GM19468 (cell line): ENCODE results near the gene SPSB1.

Source experiments
- ATAC-seq: cut with Tn5 transposase; IDR thresholded peaks from one replicate; pipeline ENCODE4 v1.9.1; 2021; ENCODE audit warnings: mild to moderate bottlenecking, moderate library complexity, moderate number of reproducible peaks; ENCODE audit not compliant: unreplicated experiment; ENCODE audit errors: extremely low read depth

SPSB1 gene

DNA sequence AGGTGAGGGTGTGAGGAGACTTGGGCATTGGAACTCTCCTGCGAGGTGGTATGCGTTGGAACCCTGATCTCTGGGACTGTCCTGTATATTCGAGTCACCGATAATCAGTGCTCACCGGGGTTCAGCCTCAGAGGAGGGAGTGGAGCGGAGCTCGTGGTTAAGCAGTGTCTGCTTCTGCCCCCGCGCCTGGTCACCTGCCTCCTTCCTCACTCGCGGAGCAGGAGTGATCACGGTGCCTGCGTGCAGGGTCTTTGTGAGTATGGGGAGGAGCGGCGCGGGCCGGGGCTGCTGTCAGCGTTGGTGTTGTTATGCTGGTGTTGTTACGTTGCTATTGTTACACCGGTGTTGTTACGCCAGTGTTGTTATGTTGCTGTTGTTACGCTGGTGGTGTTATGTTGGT, 34.8 kb upstream of the SPSB1 start:
- ATAC-seq: no peak

GRCh38 chr1:9258629-9259028, 34.1 kb upstream of the SPSB1 start:
- no peak for ATAC-seq

- ATAC-seq: no peak
Measured at GRCh38 chr1:9260059-9260766, 32.5 kb upstream of the SPSB1 start.

DNA sequence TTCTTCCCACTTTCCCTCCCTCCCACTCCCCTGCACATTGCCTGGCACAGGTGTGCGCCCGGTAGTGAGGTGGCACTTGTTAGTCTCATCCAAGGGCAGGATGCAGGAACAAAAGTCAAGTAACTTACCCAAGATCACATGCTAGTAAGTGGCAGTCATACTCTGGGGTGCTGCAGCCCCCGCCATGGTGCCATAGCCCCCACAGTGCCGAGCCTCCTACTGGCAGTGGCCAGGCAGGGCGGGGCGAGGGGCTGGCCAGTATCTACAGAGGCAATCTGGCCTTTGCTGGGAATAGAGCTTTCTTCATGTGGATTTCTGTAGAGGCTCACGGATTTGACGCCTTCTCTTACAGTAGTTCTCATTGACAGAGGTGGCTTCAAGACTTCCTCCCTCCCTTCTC, 31.2 kb upstream of the SPSB1 start:
- no peak for ATAC-seq

DNA sequence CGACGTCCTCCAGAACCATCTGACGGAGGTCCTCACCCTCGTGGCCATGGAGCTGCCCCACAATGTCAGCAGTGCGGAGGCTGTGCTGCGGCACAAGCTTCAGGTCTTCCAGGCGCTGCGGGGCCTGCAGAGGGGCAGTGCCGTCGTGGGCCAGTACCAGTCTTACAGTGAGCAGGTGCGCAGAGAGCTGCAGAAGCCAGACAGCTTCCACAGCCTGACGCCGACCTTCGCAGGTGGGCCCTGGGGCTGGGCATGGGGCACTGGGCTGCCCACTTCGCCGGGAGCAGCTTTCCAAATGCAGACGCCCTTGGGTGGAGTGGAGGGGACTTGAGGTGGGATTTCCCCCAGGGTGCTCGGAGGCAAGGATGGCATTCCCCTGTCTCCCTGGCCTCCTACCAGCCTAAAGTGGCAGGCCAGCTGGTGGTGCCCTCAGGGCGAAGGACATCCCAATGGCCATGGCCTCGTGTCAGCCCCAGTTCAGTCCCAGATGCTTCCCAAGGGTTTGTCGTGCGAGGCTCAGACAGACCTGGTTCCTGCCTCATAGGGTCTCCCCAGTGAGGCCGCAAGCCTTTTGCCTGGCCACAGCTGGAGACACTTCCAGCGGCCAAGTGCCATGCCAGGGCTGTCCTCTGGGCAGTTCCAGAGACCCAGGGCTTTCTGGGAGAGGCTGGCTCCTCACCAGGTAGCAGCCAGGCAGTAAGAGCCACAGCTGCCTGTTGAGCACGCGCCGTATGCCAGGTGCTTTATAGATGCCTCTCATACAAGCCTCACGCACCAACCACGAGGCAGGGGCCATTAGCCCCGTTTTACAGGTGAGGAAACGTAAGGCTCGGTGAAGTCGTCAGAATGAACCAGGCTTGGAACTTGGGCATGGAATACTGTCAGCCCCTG, 30.4 kb upstream of the SPSB1 start:
- no peak for ATAC-seq

DNA sequence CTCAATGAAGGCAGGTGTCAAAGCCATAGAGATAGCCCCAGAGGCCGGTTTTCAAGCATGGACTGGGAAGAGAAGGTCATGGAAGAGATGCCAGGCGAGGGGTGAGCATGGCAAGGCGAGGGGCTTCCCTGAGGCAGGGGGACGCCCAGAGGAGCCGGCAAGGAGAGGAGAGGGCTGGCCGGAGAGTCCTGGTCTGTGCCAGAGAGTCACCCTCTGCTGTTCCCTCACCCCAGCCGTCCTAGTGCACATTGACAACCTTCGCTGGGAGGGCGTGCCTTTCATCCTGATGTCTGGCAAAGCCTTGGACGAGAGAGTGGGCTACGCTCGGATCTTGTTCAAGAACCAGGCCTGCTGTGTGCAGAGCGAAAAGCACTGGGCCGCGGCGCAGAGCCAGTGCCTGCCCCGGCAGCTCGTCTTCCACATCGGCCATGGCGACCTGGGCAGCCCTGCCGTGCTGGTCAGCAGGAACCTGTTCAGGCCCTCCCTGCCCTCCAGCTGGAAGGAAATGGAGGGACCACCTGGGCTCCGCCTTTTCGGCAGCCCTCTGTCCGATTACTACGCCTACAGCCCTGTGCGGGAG, 29.3 kb upstream of the SPSB1 start:
- ATAC-seq: no peak

DNA sequence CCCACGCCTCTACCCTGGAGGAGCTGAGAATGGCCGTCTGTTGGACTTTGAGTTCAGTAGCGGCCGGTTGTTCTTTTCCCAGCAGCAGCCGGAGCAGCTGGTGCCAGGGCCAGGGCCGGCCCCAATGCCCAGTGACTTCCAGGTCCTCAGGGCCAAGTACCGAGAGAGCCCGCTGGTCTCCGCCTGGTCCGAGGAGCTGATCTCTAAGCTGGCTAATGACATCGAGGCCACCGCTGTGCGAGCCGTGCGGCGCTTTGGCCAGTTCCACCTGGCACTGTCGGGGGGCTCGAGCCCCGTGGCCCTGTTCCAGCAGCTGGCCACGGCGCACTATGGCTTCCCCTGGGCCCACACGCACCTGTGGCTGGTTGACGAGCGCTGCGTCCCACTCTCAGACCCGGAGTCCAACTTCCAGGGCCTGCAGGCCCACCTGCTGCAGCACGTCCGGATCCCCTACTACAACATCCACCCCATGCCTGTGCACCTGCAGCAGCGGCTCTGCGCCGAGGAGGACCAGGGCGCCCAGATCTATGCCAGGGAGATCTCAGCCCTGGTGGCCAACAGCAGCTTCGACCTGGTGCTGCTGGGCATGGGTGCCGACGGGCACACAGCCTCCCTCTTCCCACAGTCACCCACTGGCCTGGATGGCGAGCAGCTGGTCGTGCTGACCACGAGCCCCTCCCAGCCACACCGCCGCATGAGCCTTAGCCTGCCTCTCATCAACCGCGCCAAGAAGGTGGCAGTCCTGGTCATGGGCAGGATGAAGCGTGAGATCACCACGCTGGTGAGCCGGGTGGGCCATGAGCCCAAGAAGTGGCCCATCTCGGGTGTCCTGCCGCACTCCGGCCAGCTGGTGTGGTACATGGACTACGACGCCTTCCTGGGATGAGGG, 28.5 kb upstream of the SPSB1 start:
- ATAC-seq: no peak

DNA sequence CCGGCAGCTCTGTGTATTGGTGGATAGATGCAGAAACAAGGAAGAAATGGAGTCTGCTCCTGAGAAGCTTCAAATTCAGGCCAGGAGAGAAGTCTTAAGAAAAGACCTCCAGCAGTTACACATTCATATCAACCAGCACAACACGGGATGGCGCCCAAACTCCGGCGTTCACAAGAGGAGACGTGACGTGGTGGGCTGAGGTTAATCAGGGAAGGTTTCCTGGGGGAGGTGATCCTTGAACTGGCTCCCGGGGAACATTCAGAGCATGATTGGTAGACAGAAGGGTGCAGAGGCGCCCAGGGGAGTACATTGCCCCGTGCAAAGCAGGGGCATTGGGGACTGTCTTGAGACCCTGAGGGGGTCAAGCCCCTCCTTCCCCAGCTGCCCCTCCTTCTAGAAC, 27.7 kb upstream of the SPSB1 start:
- ATAC-seq: no peak

DNA sequence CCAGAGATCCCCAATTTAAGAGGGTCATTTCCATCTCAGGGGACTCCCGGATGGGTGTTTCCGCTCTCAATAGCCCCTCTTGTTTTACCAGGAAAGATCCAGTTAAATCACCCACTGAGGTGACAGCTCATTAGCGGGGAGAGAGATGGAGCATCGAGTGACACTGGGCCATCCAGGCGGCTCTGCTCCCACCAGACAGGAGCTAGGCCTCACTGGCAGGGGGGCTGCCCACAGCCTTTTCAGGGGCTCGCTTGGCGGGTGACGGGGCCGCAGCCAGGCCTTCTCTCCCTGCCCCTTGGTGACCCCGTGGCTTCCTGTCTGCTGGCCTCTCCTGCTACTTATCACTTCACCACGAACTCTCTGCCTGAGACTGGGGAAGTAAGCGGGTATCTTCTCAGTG, 26.7 kb upstream of the SPSB1 start:
- ATAC-seq: no peak

DNA sequence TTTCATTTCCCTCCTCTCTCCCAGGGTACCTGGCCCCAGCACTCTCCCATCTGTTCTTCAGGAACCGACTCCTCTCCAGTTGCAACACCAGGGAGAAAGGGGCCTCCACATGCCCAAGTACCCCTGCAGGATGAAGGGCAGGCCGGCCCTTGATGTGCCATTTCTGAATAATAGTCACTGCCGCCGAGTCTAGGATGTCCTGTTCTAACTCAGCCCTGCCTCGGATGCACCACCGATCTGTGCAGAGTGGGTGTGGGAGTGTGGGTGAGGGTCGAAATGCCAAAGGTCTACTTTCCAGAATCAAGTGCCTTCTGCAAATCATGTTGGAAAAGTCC, 25.4 kb upstream of the SPSB1 start:
- ATAC-seq: no peak

- ATAC-seq: no peak
Measured at GRCh38 chr1:9267827-9268581, 24.7 kb upstream of the SPSB1 start.

DNA sequence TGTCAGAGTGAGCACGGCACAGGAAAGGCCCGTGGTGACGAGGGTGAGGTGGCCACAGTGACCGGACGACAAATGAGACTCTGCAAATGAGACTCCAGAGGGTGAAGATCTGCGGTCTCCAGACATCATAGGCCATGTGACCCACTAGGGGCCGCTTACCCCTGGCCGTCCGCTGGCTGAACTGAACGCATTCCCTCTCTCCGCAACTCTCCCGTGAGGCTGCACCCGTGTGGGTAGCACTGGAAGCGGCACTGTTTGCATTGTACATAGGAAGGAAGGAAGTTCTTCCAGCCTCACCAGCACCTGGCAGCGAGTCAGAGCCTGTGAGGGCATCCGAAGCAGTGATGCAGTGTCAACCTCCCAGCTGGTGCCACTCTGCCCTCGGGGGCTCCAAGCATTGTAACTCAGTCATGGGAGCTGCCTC, 23.6 kb upstream of the SPSB1 start:
- no peak for ATAC-seq

DNA sequence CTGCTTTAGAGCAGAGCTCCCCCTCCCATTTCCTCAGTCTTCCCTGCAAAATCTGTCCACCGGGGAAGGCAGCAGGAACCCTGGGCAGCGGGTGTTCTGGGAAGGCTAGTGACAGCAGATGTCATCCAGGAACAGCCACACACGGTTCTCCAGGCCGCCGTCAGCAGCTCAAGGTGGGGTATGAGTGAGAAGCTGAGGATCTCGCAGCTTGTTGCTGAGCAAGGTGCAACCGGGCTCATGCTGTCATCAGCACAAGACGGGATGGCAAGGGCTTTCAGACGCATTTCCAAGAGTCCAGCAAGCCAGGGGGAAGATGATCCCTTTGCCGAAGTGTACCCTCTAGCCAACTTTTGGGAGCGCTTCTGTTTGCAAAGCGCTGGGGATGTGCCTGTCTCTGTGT, 23.0 kb upstream of the SPSB1 start:
- ATAC-seq: no peak

DNA sequence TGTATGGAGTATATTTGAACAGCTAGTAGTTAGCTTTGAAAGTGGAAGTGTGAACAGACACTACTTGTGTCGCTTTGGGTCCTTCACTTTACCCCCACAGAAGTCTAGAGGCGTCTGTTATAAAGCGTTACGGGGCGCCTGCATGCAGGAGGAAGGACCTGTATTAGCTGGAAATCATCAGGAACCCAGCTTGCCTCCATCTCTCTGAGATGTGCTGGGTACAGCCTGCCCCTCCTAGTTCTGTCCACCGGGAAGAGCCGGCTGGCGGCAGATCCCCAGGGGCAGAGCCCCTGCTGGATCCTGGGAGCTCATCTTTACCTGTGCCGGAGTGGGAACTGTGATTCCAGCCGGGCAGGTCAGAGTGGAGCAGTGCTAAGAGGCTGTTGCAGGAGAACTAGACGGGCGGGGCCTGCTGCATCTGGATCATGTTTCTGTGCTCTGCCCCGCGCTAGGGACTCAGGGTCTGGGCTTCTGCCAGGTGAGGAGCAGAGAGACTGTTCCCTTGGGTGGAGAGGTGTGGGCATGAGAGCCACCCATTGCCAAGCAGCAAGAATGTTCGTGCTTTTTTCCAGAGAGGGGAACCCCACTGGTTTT, 22.3 kb upstream of the SPSB1 start:
- ATAC-seq: no peak

- ATAC-seq: no peak
Measured at GRCh38 chr1:9271283-9271682, 21.4 kb upstream of the SPSB1 start.

DNA sequence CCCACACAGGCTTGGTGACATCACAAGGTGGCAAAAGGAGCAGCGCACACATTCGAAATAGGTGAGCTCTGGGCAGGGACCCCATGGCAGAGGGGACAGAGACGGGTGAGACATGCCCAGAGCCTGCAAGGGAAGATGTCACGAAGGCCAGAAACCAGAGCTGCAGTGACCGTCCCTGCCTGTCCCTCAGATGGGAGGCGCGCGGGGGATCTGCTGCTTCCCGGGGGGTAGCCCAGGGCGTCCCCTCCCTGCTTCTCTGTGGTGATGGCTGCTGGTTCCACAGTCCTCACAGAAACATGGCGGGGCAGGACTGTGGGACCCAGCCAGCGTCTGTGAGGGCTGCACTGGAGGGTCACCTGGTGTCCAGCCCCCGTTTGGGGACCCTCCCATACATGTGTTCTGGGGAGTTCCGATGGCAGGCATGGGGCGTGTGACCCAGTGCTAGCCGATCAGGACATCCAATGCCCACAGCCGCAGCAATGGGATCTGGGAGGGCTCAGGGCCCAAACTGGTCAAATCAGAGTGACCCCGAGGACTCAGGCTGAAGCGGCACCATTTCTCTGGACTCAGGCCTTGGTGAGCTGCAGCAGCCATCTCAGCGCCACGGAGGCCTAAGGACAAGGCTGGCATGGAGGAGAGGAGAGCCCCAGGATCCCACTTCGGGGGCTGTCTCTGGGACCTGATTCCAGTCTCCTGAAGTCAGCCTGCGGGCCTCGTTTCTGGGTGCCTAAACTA, 20.7 kb upstream of the SPSB1 start:
- no peak for ATAC-seq

GRCh38 chr1:9273177-9273576, 19.5 kb upstream of the SPSB1 start:
- ATAC-seq: no peak

GRCh38 chr1:9275161-9275560, 17.5 kb upstream of the SPSB1 start:
- no peak for ATAC-seq

GRCh38 chr1:9275567-9276034, 17.1 kb upstream of the SPSB1 start:
- peak; percentile 53 for ATAC-seq
